GM19467 (cell line): ENCODE measurements around the gene GRIN3A.

Experiments
- ATAC-seq: cut with Tn5 transposase; IDR thresholded peaks from one replicate; pipeline ENCODE4 v1.9.1; 2021; ENCODE audit warnings: mild to moderate bottlenecking, moderate library complexity; ENCODE audit not compliant: unreplicated experiment

Gene GRIN3A

DNA sequence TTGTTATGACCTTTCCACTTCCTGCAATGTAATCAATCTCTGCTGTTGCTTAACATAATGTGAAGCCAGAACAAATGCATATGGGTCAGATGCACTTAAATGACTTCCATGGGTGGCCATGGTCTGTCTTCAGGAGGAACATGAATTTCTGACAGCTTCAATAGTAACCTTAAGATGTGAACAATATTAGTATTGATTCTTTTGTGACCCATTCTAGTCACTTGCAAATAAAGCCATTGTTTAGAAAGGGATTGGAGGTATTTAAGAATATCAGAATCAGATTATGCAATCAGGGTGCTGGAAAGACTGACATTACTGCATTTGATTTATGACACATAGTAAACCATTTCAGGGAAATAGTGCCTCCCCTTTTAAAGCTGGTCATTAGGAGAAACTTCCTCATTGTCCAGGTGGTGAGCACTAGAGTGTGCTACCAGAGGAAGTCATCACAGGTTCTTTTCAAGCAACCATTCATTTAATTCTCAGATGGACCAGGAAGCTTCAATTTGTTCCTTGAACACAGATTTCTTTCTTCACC, 32.1 kb downstream of the GRIN3A start:
- ATAC-seq: no peak

DNA sequence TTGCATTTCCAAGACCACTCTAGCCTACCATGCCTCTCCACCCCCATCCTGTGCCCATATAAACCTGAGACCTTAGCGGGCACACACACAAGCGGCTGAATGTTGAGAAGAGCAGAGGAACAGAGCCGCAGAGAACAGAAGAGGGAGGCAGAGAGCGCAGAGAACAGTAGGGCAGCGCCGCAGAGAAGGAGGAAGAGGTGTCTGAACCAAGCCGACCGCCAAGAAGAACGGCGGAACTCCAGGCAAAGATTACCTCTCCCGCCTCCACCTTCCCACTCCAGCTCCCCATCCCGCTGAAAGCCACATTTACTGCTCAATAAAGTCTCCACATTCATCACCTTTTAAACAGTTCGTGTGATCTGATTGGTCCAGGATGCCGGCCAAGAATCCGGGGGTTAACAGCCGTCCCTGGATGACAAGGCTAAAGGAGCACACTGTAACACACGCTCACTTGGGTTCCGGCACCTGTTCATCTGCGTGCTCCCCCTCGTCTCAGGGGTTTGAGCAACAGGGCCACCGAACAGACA, 33.2 kb downstream of the GRIN3A start:
- ATAC-seq: no peak

DNA sequence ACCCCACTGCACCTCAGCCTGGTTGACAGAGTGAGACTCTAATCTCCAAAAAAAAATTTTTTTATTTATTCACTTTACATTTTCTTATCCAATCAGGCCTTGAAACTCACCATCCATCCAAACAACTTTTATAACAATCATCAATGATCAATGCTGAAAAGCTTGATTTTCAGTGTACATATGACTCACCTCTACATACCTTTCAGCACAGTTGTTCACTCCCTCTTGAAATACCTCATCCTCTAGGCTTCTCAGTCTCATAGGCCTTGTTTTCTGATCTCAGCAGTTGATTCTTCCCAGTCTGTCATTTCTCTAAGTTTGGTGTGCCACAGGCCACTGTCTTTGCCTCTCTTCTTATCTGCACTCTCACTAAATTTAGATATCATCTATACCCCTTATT, 36.2 kb downstream of the GRIN3A start:
- ATAC-seq: no peak

DNA sequence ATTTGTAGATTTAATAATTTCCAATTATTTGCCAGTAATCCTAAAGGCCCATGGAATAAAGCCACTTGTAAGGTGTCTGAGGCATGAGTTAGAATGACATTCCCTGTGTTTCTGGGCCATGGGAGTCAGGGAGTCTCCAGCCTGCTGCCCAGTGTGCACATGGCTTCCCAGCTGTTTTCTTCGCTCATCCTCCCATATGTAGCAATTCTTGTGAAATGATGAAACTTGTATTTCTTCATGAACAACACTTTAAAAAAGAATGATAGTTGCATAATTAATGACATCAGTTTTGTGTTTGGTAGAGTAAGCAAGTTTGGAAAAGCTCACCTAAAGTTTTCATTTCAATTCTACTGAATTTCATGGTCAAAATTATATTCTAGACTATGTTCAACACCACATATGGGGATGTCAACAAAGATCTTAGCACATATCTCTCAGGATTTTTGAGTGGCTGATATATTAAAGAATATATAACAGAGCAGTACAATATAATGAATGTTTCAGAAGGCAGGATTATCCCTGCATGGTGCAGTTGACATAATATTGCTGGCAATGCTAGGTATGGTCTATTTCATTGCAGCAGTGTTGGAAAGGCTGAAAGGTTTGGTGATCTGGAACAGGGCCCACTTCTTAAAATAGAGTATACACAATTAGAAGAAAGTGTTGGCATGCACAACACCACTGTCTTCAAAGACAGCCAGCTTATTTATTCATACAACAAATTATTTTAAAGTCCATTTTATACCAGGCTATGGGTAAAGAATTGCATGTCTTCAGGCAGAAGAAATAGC, 44.7 kb downstream of the GRIN3A start:
- no peak for ATAC-seq

DNA sequence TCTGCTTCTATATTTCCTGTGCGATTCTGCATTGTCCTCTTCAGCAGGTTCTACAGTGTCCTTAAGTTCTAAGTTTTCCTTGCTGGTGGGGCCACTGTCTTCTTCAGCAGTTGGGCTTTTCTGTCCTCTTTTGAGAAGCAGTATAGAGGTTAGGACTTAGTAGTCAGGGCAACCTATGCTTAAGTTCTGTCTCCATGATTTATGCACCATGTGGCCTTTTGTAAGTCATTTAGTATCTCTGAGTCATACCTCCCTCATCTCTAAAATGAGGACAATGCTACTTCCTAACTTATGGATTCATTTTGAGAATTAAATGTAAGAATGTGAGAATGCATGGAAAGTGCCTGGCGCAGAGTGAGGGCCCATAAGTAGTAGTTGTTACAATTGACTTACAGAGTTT, 46.8 kb downstream of the GRIN3A start:
- no peak for ATAC-seq

DNA sequence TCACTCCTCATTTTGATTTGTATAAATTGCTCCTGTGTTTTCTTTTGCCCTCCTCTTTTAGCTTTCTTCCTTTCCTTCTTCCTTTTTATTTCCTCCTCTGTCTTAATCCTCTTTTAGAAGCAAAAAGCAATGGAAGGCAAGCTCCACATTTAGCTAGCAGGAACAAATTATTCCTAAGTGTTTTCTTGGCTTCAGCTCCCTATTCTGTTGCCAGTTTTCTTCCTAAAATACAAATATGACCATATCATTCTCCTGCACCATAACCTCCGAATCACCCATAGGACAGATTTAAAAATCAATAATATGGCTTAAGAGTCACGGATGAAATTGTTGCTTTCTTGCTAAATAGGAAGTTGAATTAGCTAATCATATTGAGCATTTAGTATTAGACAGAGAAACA, 49.4 kb downstream of the GRIN3A start:
- no peak for ATAC-seq

DNA sequence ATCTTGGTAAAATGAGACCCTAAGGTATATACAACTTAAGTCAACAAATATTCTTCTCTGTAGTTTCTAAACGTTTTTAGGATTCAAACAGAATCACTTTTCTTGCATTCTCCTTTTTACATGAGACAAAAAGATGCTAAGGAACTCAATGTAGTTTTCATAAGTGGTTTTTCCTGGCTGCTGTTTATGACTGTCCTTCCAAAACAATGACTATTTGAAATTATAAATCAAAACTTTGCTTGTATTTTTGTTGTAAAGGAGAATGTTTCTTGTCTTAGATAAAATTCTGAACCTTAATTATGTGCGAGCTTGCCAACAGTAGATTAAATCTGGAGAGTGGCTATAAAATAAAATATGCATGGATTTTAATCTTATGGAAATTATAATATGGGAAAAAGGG, 53.8 kb downstream of the GRIN3A start:
- no peak for ATAC-seq

DNA sequence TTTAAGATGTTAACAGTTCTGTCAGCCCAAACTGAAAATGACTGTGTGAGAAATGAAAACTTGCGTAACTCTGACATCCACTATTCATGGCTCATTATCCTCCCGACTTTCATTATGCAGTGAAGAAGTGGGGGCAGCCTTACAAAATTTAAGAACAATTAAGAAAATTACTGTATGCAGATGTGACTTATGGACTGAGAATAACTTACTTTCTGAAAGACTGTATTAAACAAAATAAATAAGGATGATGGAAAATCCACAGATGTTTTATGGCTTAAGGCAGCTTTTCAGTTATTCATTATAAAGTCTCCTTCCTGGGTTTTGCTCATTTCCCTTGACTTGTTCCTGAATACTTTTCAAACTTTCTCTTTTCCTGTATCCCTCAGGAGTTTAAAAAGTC, 55.2 kb downstream of the GRIN3A start:
- no peak for ATAC-seq

DNA sequence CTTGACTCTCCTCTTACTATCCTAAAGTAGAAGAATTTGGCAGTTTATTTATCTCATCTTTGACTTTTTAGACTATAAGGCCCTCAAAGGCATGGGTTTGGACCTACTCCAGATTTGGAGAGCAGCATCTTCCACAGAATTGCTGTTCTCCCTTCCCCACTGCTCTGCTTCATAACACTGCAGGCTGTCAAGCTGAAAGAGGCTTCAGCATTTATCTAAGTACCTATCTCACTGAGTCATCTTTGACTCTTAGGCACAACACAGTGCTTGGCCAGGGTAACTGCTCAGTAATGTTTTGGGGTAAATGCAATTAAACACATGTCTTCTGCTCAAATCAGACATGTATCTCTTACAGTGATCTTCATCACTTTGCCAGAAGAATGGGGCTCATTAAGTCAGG, 60.6 kb downstream of the GRIN3A start:
- no peak for ATAC-seq

DNA sequence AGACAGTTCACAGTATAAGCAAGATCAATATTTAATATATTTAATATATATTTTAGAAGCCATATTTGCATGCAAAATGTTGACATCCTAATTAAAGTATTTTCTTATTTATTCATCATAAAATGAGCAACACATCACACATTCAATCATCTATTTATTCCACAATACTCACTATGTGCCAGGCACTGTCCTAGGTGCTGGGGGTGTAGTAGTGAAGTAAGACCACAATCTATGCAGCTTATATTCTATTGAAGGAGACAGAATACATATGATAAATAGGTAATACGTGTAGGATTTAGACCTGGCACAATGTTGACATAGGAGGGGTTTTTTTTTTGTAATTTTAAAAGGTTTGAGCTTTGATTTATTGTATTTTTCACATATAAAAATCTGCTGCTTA, 63.1 kb downstream of the GRIN3A start:
- no peak for ATAC-seq

DNA sequence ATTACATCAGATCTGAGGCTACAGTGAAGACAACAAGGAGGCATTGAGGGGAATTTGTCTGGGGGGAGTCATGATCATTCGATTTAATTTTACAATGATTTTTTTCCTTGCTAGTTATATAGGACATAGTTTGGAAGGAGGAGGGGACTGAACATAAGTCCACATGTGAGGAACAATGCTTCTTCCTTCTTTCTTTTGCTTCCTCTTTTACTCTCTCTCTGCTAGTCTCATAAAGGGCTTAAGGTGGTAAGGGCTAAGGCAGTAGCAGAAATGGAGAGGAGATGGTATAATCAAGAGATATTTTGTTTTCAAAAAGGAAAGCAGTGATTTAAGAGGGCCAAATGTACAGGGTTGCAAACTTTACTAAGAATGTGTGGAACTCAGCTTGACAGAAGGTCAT, 64.3 kb downstream of the GRIN3A start:
- ATAC-seq: no peak

DNA sequence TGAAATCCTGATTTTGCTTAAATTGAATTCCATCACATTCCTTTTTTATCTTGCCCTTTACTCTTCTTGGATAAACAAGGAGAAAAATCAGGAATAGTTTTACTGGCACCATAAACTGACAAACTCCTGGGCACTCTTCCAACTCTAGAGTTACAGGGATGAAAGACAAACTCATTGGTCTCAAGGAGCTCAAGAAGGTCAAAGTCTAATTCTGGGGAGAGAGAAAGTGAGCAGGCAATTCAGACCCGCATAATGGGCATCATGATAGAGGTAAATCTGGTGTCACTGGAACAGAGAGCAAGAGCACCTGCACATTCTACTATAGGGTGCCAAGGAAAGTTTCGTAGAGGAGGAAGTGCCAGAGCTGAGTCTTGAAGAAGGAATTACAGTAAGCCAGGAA, 64.8 kb downstream of the GRIN3A start:
- no peak for ATAC-seq

DNA sequence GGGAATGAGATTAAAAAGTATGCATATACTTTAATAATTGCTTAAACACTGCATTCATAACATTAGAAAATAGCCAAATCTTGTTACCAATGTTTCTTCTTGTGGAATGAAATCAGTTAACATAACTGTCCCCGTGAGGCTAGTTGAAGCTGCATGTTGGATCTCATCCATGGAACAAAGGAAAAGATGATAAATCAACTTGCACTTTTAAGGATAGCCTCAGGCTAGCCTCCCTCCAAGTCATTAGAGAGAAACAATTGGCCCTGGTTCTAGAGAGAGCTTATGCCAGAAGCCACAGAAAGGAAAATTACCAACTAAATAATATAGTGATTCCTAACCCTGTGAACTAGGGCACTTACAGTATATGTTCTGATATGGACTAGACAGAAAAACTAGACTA, 66.9 kb downstream of the GRIN3A start:
- no peak for ATAC-seq

DNA sequence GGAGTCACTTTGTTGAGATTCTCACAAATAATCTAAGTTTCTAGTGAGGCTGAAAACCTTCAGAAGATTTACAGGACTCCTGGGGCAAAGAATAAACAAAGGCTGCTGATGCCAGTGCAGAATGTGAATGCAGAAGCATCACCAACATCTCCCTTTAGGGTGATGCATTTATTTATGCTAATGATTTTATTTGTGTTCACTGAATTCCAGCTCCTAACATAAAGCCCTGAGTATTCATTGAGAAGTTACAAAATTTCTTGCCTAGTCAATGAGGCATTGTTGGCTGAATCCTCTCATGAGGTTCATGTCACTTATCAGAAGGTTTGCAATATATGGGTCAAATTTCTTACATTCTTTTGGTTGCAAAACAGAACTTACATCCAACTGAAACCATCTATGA, 70.0 kb downstream of the GRIN3A start:
- ATAC-seq: no peak

DNA sequence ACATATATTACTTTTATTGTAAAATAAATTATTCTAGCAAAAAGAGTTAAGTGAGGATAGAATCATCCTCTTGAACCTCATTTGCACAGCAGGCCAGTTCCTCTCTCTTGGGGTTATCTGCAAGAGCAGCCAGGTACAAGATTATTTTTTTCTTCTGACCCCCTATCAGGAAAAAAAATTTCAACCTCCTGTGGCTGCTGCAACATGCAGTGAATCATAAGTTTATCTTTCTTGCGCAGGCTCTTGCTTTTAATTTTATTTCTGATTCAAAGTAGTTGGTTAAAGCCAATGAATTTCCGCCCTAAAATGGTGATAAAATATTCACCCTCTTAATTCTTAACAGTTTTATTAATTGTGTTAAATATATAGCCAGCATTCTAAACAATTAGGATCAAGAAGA, 74.0 kb downstream of the GRIN3A start:
- ATAC-seq: no peak

DNA sequence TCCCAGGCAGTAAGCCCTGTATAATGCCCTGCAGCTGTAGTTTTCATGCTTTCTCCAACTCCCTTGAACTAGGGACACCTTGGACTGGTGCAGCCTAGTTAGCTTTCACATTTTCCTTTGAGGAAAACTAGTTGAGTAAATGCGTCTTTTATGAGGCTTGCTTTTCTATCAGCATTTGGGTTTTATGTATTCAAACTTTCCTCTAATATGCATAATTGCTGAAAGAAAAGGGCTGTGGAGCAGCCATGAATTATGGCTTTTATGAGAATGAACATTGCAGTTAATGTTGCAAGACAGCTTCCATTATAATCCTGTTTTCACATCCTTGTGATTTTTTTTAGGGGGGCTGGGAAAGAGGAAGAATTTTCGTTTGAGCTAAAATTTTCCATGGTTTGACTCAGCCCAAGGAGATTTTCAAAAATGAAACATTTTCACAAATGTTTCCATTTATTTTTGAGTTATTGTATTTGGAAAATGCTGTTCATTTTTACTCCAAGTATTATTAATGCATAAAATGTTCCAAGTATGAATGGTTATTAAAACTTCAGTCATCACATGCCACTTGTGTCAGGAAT, 85.8 kb downstream of the GRIN3A start:
- ATAC-seq: no peak

DNA sequence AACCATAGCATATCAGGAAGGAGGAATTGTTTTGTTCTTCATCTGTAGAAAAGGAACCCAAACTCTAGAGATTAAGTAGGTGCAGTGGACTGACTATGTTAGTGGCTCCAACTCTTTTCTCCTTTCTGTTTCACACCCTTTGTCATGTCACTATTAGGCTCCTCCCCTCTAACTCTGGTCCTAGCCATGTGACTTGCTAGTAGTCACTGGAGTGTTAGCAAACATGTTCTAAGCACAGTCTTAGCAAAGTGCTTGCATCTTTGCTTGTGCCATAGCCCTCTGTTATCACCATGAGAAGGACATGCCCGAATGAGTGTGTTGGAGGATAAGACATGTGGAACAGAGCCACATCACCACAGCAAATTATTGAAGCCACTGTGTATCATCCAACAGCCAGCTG, 88.3 kb downstream of the GRIN3A start:
- ATAC-seq: peak; percentile 56

DNA sequence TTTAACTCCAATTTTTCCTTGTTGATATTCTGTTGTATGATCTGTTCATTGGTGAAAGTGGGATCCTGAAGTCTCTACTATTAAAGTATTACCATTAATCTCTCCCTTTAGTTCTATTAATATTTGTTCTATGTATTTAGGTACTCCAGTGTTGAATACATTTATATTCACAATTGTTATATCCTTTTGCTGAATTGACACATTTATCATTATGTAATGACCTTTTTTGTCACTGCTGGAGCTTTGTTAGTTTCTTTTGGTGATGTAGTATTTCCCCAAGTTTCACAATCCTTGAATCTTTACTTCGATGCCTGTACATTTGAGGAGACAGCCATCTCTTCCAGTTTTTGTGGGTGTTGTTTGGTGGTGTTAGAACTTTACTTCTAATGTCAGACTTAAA, 90.0 kb downstream of the GRIN3A start:
- ATAC-seq: no peak

DNA sequence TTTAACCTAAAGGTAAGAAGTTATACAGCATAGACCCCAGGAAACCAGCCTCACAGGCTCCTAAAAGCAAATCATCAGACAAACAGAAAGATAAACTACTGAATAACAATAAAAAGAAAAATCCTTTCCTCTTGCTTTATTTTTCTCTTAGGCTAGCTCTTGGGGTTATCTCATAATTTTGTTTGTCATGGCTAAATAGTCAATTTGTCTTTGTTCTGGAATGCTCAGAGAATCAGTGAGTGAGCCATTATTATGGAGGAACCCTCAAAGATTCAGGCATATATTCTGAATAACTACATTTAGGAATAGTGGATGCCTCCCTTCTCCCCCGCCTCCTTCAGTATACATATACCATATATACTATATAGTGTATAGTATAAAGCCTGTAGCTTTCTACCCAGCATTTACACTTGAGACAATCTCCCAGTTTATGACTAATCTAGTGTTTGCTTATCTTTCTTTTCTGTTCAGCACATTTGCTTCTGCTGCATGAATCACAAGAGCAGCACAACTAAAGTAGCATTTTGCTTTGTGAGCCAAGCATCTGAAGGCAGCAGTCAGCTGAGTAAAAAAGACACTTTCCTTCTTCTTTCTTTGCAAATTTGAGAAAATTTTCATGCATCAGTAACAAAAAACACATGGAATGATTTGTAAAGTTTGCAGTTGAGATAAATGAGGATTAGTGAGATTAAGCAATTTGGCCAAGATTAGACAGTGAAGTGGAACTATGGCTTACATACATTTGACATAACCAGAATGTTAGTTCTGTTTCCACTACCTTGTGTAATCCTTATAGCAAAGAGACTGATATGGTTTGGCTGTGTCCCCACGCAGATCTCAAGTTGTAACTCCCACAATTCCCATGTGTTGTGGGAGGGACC, 98.4 kb downstream of the GRIN3A start:
- ATAC-seq: no peak

DNA sequence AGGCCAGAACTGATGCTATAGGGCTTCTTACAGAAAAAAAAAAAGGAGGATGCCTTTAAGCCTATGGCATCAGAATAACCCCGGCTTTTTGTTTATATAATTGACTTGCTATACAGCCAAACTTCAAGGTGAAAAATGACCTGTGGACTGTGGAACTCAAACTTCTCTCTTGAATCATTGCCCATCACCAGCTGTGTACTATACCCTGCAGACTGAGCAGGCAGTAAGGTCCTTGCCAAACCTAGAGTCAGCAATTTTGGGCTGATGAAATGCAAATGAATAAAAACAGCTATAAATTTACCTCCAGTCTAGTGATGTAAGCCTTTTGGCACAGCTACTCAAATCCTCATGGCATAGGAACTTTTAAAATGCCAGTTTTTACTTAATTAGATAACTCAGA, 99.1 kb downstream of the GRIN3A start:
- no peak for ATAC-seq

DNA sequence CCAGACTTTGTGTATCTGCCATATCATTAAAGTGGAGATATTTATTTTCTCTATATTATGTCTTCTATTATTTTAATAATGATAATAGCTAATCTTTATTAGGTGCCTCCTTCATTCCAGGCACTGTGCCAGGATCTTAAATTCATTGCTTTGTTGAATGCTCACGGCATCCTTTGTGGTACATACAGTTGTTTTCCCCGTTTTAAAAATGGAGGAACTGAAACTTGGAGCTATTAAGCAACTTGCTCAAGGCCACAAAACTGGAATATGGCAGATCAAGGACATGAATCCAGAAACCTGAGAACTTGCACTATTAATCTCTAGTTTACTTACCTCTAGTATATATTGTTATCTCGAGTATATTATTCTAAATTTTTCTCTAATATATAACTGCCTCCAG, 102.2 kb downstream of the GRIN3A start:
- ATAC-seq: no peak
